ENCODE results near the gene GATAD2A. TPM values are rescaled to one million over a fixed set of nuclear protein-coding genes. Genes with fewer than 3 reads are reported as not detected.

The GATAD2A gene
- polyA plus RNA-seq, 1 donor (not counting 4 experiments of a cell fraction or from before 2014, with no cell fraction given): 28.4 TPM

DNA sequence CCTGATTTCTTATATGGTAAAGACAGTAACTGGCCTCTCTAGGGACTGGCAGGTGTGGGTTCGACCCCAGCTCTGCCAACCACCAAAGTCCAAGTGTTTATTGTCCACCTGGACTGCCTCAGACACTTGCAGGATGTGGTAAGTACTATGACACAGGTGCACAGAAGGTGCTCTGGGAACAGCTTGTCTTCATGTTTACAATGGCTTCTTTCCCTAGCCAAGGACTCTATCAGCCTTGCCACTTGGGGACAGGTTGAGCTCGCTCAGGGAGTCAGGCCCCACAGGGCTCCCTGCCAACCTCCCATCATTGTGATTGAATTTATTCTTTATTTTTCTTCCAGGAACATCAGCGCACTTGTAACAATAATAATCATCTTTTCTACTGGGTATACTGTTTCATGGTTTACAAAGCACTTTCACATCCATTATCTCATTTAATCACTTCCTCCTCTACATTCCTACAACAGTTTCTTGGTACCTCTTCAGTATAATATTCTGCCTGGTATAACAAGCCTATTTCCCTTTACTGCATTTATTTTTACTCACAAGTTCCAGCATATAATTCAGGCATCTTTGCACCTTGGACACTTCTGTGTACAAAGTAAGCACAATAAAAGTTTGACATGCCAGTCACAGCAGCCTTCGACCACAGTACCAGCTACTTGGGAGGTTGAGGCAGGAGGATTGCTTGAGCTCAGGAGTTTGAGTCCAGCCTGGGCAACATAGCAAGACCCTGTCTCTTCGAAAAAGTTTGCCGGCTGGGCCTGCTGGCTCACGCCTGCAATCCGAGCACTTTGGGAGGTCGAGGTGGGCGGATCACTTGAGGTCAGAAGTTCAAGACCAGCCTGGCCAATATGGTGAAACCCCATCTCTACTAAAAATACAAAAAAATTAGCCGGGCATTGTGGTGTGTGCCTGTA, 24.2 kb upstream of the GATAD2A start:
- no peak for TF ChIP-seq EZH2 (IDR thresholded peaks at IDR 0.05; ENCODE audit: low read length)
- TF ChIP-seq CTCF (optimal IDR thresholded peaks at IDR 0.05 in 1 of 3, IDR thresholded peaks at IDR 0.05 in 1 of 3, conservative IDR thresholded peaks at IDR 0.05 in 1 of 3; ENCODE audit: extremely low read depth in 1 of 3, insufficient read depth in 2 of 3, low read length in 3 of 3): no peak

GRCh38 chr19:19382118-19382517, 23.4 kb upstream of the GATAD2A start:
- TF ChIP-seq EZH2 (IDR thresholded peaks at IDR 0.05; ENCODE audit: low read length) (no peak), CTCF (optimal IDR thresholded peaks at IDR 0.05 in 1 of 3, IDR thresholded peaks at IDR 0.05 in 1 of 3, conservative IDR thresholded peaks at IDR 0.05 in 1 of 3; ENCODE audit: extremely low read depth in 1 of 3, insufficient read depth in 2 of 3, low read length in 3 of 3) (no peak)
- no peak overlapping the region for H3K27ac ChIP-seq (ENCODE audit: control insufficient read depth, insufficient read depth, low read length)
- no peak overlapping the region for H3K4me2 ChIP-seq (ENCODE audit: control insufficient read depth, extremely low read depth, insufficient read depth, low read depth, low read length)
- H3K9me1 ChIP-seq (ENCODE audit: control insufficient read depth, extremely low read depth, insufficient read depth, low read length): no peaks in the 10 kb centered on the region
- dilution Hi-C loops (cut with MboI; ENCODE audit: extremely low pct_ligation_motif_present, low sequenced_read_pairs): no loop called here
- DNase-seq (ENCODE audit: low read depth, low spot score): no peak
- H3K27me3 ChIP-seq (ENCODE audit: control insufficient read depth, extremely low read depth, insufficient read depth, low read length): no peaks in the 10 kb centered on the region
- no peak overlapping the region for H3K4me3 ChIP-seq (ENCODE audit: control insufficient read depth in 2 of 3, extremely low read depth in 1 of 3, insufficient read depth in 2 of 3, low read depth in 1 of 3, low read length in 3 of 3)
- H3K9ac ChIP-seq (ENCODE audit: control insufficient read depth, extremely low read depth, insufficient read depth, low read length): no peak overlapping the region
- H3K9me3 ChIP-seq (ENCODE audit: control insufficient read depth, low read depth, low read length): no peaks in the 10 kb centered on the region
- peaks cover 13% of the 10 kb centered on the region for H3K79me2 ChIP-seq (ENCODE audit: control insufficient read depth, insufficient read depth, low read length)
- peaks cover 24% of the 10 kb centered on the region for H3K4me1 ChIP-seq (ENCODE audit: control insufficient read depth, extremely low read depth, insufficient read depth, low read length)
- H3K36me3 ChIP-seq (ENCODE audit: control insufficient read depth in 2 of 2, extremely low read depth in 1 of 2, insufficient read depth in 2 of 2, low read length in 2 of 2): no peaks in the 10 kb centered on the region
- no peak for FAIRE-seq
- H4K20me1 ChIP-seq (ENCODE audit: control insufficient read depth, extremely low read depth, insufficient read depth, low read length): no peaks in the 10 kb centered on the region
- H2AFZ ChIP-seq (ENCODE audit: control insufficient read depth, low read length): no peak overlapping the region

More for the DNA sequence above, 24.2 kb upstream of the GATAD2A start:
- no peaks in the 10 kb centered on the region for H3K9me1 ChIP-seq (ENCODE audit: control insufficient read depth, extremely low read depth, insufficient read depth, low read length)
- no peak for FAIRE-seq
- no peaks in the 10 kb centered on the region for H3K9me3 ChIP-seq (ENCODE audit: control insufficient read depth, low read depth, low read length)
- H3K4me3 ChIP-seq (ENCODE audit: control insufficient read depth in 2 of 3, extremely low read depth in 1 of 3, insufficient read depth in 2 of 3, low read depth in 1 of 3, low read length in 3 of 3): no peak overlapping the region
- dilution Hi-C loops (cut with MboI; ENCODE audit: extremely low pct_ligation_motif_present, low sequenced_read_pairs): no loop called here
- H3K36me3 ChIP-seq (ENCODE audit: control insufficient read depth in 2 of 2, extremely low read depth in 1 of 2, insufficient read depth in 2 of 2, low read length in 2 of 2): no peaks in the 10 kb centered on the region
- DNase-seq (ENCODE audit: low read depth, low spot score): no peak
- H3K4me1 ChIP-seq (ENCODE audit: control insufficient read depth, extremely low read depth, insufficient read depth, low read length): peaks cover 17% of the 10 kb centered on the region
- H3K4me2 ChIP-seq (ENCODE audit: control insufficient read depth, extremely low read depth, insufficient read depth, low read depth, low read length): no peak overlapping the region
- H3K9ac ChIP-seq (ENCODE audit: control insufficient read depth, extremely low read depth, insufficient read depth, low read length): no peak overlapping the region
- H2AFZ ChIP-seq (ENCODE audit: control insufficient read depth, low read length): no peak overlapping the region
- no peak overlapping the region for H3K27ac ChIP-seq (ENCODE audit: control insufficient read depth, insufficient read depth, low read length)
- no peaks in the 10 kb centered on the region for H4K20me1 ChIP-seq (ENCODE audit: control insufficient read depth, extremely low read depth, insufficient read depth, low read length)
- peaks cover 4% of the 10 kb centered on the region for H3K79me2 ChIP-seq (ENCODE audit: control insufficient read depth, insufficient read depth, low read length)
- no peaks in the 10 kb centered on the region for H3K27me3 ChIP-seq (ENCODE audit: control insufficient read depth, extremely low read depth, insufficient read depth, low read length)
